KOPT-K1 (cell line): Measurements from ENCODE around the gene MAGEB4.
"Not testable (repeated sequence)": the region's sequence is repeated elsewhere in the genome, so short reads cannot be mapped to it uniquely, and the experiment has no call there.

Experiments
- H3K27ac ChIP-seq: fragments of 200-600 bp; sonication (generic); 2 replicates; pipeline ENCODE4 v1.5.1; 2016; ENCODE audit warnings: antibody characterized with exemption, mild to moderate bottlenecking, low read depth, low read length; ENCODE audit not compliant: poor library complexity, severe bottlenecking
- H3K36me3 ChIP-seq: fragments of 200-600 bp; sonication (generic); 2 replicates; pipeline ENCODE4 v1.5.1; 2017; ENCODE audit warnings: antibody characterized with exemption, mild to moderate bottlenecking, low read length, moderate library complexity; ENCODE audit not compliant: insufficient read depth
- H3K9me3 ChIP-seq: fragments of 200-600 bp; sonication (generic); 2 replicates; pipeline ENCODE4 v1.5.1; 2017; ENCODE audit warnings: antibody characterized with exemption, low read length, mild to moderate bottlenecking; ENCODE audit not compliant: insufficient read depth, poor library complexity, severe bottlenecking

Gene MAGEB4

GRCh38 chrX:30241724-30242415, at the start of gene MAGEB4:
MAGEB4 (plus strand) TSS chrX:30242000; CDS start chrX:30242136, 136 bp downstream.
- no peak within 1 kb of the TSS for H3K27ac ChIP-seq
- H3K36me3 ChIP-seq: no peaks in the 10 kb centered on the region
- no peaks in the 10 kb centered on the region for H3K9me3 ChIP-seq

DNA sequence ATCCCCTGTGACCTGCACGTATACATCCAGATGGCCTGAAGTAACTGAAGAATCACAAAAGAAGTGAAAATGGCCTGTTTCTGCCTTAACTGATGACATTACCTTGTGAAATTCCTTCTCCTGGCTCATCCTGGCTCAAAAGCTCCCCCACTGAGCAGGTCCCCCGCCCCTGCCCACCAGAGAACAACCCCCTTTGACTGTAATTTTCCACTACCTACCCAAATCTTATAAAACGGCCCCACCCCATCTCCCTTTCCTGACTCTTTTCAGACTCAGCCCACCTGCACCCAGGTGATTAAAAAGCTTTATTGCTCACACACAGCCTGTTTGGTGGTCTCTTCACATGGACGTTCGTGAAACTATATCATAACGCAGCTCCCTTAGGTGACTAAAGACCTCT, 47.9 kb upstream of the MAGEB4 start:
- not testable (repeated sequence) for H3K36me3 ChIP-seq, H3K9me3 ChIP-seq, H3K27ac ChIP-seq

DNA sequence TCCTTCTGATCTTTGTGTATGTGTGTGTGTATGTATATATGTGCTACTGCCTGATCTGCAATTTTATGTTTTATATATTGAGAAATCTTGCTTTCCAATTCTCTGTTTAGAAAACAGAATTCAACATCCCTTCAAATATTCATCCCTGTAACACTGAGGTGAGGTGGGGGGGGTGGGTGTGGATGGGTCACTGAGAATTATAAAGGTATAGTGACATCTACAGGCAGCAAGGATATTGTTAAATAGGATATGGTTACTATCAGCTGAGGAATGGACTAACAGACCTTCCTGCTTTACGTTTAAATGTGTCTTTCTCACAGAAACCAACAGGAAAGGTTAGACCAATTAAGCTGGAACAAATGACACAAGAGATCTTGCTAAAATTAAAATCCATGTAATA, 45.5 kb upstream of the MAGEB4 start:
- Histone ChIP-seq H3K36me3 (no peaks in the 10 kb centered on the region), H3K27ac (no peak overlapping the region), H3K9me3 (no peaks in the 10 kb centered on the region)

DNA sequence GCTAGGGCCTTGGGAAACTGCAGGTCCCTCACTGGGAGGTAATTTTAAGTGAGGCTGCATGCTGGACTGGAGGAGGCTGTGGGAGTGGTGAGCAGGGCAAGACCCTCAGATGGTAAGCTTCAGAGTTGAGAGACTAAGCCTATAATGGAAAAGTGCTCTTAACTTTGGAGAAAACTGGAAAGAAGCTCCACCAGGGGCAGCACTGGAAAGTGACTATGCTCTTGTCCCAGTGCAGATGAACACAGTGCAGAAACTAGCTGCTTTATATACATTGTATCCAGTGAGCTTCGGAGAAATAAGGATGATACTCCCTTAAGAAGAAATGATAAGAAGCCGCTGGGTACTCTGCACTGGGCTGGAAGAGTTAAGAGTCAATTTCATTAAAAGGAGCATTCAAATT, 29.6 kb upstream of the MAGEB4 start:
- H3K27ac ChIP-seq: no peak overlapping the region
- no peaks in the 10 kb centered on the region for H3K36me3 ChIP-seq
- H3K9me3 ChIP-seq: no peaks in the 10 kb centered on the region

DNA sequence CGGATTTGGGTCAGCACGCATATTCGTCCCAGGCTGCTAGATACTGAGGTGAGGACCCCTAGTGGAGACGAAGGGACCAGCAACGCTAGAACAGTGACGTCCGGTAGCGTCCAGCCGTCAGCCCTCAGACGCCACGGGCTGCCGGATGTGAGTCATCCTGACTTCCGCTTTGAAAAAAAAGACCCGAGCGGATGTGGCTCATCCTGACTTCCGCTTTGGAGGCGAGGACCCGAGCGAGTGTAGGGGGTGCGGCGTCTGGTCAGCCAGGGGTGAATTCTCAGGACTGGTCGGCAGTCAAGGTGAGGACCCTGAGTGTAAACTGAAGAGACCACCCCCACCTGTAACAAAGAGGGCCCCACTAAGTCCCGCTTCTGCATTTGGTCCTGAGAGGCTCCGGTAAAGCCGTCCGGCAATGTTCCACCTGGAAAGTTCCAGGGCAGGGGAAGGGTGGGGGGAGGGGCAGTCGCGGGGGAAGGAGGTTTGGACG, 26.4 kb upstream of the MAGEB4 start, which contains the start of gene MAGEB2:
Gene MAGEB2 (plus strand): TSS at position 207 of the 487 bp plus-strand sequence. CDS start 3,018 bp downstream, outside the sequence.
- Histone ChIP-seq H3K36me3 (no peaks in the 10 kb centered on the region), H3K9me3 (no peaks in the 10 kb centered on the region), H3K27ac (no peak within 1 kb of the TSS)

- no peak overlapping the region for H3K27ac ChIP-seq
Observed at GRCh38 chrX:30217465-30217864, 24.3 kb upstream of the MAGEB4 start.

DNA sequence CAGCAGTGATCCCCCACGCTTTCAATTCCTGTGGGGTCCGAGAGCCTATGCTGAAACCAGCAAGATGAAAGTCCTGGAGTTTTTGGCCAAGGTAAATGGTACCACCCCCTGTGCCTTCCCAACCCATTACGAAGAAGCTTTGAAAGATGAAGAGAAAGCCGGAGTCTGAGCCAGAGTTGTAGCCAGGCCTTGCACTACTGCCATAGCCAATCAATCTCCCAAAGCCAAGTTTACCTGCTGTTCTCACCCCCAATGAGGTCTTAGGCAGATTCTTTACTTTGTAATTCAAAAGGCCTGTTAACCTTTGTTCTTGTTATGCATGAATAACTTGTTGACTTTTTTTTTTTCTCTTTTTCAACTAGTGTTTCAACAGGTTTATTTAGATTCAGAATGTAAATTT, 22.4 kb upstream of the MAGEB4 start:
- Histone ChIP-seq H3K36me3 (no peaks in the 10 kb centered on the region), H3K27ac (no peak overlapping the region), H3K9me3 (no peaks in the 10 kb centered on the region)

More at GRCh38 chrX:30217465-30217864, 24.3 kb upstream of the MAGEB4 start:
- no peaks in the 10 kb centered on the region for H3K9me3 ChIP-seq
- no peaks in the 10 kb centered on the region for H3K36me3 ChIP-seq

DNA sequence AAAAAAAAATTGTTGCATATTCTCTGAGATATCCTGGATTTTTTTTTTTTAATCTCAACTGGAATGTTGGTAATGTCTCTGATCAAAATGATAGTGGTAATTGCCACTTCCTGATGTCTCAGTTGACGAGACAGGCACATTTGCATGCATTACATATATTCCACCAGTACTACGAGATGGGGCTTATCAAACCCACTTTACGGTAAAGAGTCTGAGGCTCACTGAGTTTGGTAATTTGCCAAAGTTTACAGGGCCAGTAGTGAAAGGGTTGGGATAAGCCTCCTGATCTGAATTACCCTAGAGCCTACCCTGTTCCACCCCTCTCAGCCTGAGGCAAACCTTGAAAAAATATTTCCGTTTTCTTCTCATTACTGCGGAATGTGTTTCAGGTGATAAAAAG, 21.1 kb upstream of the MAGEB4 start:
- H3K36me3 ChIP-seq: no peaks in the 10 kb centered on the region
- no peaks in the 10 kb centered on the region for H3K9me3 ChIP-seq
- H3K27ac ChIP-seq: no peak overlapping the region

- Histone ChIP-seq H3K36me3 (no peaks in the 10 kb centered on the region), H3K27ac (no peak overlapping the region), H3K9me3 (no peaks in the 10 kb centered on the region)
Observed at GRCh38 chrX:30224536-30224935, 17.3 kb upstream of the MAGEB4 start.

- no peaks in the 10 kb centered on the region for H3K36me3 ChIP-seq
Observed at GRCh38 chrX:30228526-30228925, 13.3 kb upstream of the MAGEB4 start.

DNA sequence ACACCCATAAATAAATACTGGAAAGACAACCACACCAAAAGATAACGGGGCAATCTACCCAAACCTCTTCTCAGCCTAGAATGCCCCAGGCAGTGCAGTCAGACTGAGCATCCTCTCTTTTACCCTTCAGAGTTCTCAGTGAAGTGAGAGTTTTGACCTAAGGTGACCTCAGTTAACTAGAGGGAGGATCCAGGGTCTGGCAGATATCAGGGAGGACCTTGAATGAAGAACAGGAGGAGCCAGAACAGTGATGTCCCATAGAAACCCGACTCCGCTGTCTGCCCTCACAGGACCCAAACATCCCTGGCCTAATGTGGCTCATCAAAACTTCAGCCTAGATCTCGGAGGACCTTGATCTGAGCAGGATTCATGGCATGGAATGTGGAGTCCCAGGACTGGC, 11.4 kb upstream of the MAGEB4 start, which contains the start of gene MAGEB3:
Gene MAGEB3 (plus strand): TSS at position 263 of the 400 bp plus-strand sequence. CDS start 5,268 bp downstream, outside the sequence.
- no peaks in the 10 kb centered on the region for H3K9me3 ChIP-seq
- H3K36me3 ChIP-seq: no peaks in the 10 kb centered on the region
- H3K27ac ChIP-seq: no peak within 1 kb of the TSS

More at GRCh38 chrX:30228526-30228925, 13.3 kb upstream of the MAGEB4 start:
- H3K27ac ChIP-seq: no peak overlapping the region
- H3K9me3 ChIP-seq: no peaks in the 10 kb centered on the region

GRCh38 chrX:30246769-30247489, 5.1 kb downstream of the MAGEB4 start, which contains the start of gene MAGEB1:
MAGEB1 (plus strand) TSS chrX:30247146; CDS start chrX:30250494, 3,348 bp downstream.
- Histone ChIP-seq H3K27ac (no peak within 1 kb of the TSS), H3K9me3 (no peaks in the 10 kb centered on the region), H3K36me3 (no peaks in the 10 kb centered on the region)

DNA sequence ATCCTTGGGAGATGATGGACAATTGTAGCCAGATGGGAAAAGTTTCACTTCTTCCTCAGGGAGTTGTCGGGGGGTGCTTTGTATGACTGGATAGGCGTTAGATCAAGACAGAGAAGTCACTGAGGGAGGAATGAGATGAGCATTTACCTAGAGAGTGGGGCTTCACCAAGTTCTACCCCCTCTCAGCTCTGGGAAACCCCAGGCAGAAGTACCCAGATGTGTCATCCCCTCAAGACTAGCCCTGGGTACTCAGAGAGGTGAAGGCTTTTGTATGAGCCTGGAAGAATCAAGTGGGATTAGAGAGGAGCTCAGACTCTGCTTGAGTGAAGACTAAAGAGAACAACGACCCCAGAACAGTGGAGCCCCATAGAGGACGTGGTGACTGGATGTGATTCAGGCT, 7.1 kb downstream of the MAGEB4 start:
- no peak overlapping the region for H3K27ac ChIP-seq

DNA sequence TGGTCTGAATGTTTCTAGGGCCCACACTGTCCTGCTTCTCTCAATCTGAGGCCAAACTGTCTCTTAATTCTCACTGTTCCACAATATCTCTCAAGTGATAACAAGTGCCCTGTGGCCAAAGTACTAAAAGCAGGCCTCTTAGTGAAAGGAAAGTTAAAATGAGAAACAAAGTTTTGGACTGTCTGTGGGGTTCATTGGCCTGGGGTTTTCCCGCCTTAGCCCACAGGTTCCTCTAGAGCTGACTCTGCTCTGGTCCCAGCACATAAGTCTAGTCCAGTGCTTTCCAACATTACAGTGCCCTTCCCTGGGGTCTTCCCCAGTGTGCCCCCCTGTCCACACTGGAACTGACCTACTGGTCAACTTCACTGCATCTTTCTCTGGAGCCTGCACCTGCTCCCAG, 11.5 kb downstream of the MAGEB4 start:
- no peaks in the 10 kb centered on the region for H3K36me3 ChIP-seq
- H3K27ac ChIP-seq: no peak overlapping the region
- no peaks in the 10 kb centered on the region for H3K9me3 ChIP-seq

More for the DNA sequence above, 7.1 kb downstream of the MAGEB4 start:
- Histone ChIP-seq H3K36me3 (no peaks in the 10 kb centered on the region), H3K9me3 (no peaks in the 10 kb centered on the region)

GRCh38 chrX:30259927-30260326, 18.1 kb downstream of the MAGEB4 start:
- Histone ChIP-seq H3K36me3 (no peaks in the 10 kb centered on the region), H3K27ac (no peak overlapping the region), H3K9me3 (no peaks in the 10 kb centered on the region)
